Fibroblast of villous mesenchyme (primary cell): ENCODE data around the gene RNU1-3. TPM values are rescaled to one million over a fixed set of nuclear protein-coding genes. Genes with fewer than 3 reads are reported as not detected.

ENCODE experiments used
- DNase-seq: peaks from one replicate; pipeline ENCODE4 v3.0.0-alpha.2; 2010; ENCODE audit warnings: low read depth
- H3K4me3 ChIP-seq: 2 replicates; pipeline ENCODE4 v1.5.1; 2011; ENCODE audit warnings: low read depth, mild to moderate bottlenecking, low read length
- small RNA-seq: library from RNA; depleted of rRNA; stranded (forward); fragments of <200 nt; gene quantifications from one replicate; pipeline ENCODE3, GENCODE V24; 2012
- total RNA-seq: library from RNA; depleted of rRNA; stranded (reverse); fragments of >200 nt; gene quantifications from 2 replicates; pipeline ENCODE4 v1.2.3, GENCODE V29; 2012
- TF ChIP-seq, protein P1 (sequence below): IDR thresholded peaks from 2 replicates; pipeline ENCODE4 v1.5.1; 2012; ENCODE audit warnings: low read depth, mild to moderate bottlenecking, low read length; ENCODE audit not compliant: insufficient read depth

Gene RNU1-3
- total RNA-seq, 1 donor: not detected

DNA sequence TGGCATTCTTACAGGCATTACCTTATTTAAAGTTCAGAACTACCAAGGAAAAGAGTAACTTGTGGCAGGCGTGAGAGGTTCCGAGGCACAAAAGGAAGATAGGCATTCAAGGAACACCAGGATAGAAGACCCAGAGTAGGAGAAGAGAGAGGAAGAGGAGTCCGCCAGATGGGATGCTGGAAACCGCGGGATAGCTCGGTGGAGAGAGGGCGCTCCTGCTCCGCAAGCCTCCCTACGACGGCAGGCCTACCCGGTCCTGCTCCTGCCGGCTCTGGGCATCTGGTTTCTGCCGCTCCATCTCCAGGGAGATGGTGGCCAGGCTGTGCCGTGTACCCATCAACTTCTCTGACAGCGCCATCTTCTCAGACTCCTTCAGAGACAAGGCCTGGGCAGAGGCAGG, 48.0 kb downstream of the RNU1-3 start:
- H3K4me3 ChIP-seq: no peak overlapping the region
- TF ChIP-seq, protein P1, sequence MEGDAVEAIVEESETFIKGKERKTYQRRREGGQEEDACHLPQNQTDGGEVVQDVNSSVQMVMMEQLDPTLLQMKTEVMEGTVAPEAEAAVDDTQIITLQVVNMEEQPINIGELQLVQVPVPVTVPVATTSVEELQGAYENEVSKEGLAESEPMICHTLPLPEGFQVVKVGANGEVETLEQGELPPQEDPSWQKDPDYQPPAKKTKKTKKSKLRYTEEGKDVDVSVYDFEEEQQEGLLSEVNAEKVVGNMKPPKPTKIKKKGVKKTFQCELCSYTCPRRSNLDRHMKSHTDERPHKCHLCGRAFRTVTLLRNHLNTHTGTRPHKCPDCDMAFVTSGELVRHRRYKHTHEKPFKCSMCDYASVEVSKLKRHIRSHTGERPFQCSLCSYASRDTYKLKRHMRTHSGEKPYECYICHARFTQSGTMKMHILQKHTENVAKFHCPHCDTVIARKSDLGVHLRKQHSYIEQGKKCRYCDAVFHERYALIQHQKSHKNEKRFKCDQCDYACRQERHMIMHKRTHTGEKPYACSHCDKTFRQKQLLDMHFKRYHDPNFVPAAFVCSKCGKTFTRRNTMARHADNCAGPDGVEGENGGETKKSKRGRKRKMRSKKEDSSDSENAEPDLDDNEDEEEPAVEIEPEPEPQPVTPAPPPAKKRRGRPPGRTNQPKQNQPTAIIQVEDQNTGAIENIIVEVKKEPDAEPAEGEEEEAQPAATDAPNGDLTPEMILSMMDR: no peak
- DNase-seq: no peak

DNA sequence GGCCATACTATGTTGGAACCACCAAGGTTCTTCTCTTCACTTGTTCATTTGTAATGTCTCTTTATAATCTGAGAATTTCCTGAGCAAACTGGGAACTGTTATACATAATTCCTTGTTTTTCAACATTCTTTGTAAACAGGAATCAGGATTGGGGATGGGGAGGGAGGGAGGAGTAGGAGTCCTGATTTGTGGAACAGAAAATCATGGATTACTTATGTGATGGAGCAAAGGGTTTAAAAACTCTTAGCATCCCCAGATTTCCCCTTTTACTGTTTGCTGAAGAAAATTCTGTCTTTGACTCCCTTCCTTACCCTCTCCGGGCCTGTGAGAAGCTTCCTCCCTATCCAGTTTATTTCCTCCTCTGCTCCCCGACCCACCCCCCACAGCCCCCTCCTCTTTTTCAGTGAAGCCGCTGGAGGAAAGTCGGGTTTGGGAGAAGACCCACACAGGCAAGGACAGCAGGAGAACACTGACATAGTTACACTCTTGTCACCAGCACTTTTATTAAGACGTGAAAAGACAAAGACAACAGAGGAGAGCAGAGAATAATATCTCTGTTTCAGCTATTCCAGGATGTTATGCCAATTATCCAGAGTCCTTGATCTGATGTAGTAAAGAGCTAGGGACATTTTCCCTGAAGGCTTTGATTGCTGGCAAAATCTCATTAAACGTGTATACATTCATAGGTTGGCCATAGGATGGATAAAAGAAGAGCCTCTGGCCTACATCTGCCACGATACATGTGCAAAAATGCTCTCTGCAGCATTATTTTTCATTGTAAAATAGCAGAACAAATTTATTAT, 48.8 kb downstream of the RNU1-3 start:
- TF ChIP-seq, protein P1: no peak
- no peak overlapping the region for H3K4me3 ChIP-seq
- DNase-seq: no peak

DNA sequence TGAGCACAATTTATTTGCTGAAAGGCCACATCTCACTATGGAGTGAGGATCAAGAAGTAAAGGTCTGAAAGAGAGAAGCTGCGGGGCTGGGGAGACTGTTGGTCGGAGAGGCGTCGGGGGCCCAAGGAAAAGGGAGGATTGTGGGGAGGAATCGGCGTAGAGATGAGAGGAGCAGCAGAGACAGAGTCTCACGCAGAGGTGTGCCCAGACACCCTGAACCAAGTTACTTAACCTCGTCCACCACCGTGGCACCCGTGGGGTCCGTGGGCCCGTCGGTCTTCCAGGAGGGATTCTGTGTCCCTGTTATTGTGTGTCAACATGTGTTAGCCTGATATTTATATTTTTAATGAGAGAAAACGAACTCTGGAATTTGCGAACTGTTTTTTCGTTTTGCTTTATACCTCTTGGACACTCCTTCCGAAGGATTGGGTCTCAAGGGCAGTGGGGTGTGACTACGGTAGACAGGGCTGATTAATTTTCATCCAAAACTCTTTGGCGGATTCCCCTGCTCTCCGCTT, 49.6 kb downstream of the RNU1-3 start:
- DNase-seq: no peak
- TF ChIP-seq, protein P1: no peak
- no peak overlapping the region for H3K4me3 ChIP-seq

Small RNA genes within 50 kb of the gene (small RNA-seq; reads per million reads assigned to genes)
- not detected for gene RNU1-3

Other genes with a start within 250 kb of the RNU1-3 start
- under 0.01 TPM in 1 of 2 replicates, not detected in the other for gene SPATA21, start 229.5 kb downstream of the RNU1-3 start, total RNA-seq
- 90.5 and 104 TPM in 2 replicates for gene NECAP2, start 226.2 kb downstream of the RNU1-3 start, total RNA-seq
- under 0.01 TPM in 1 of 2 replicates, not detected in the other for gene RNU1-1, start 152.7 kb downstream of the RNU1-3 start, total RNA-seq
- 52.2 and 60.9 TPM in 2 replicates for gene NBPF1, start 53.4 kb downstream of the RNU1-3 start, total RNA-seq
- gene RNU1-4, start 73.6 kb upstream of the RNU1-3 start, total RNA-seq: under 0.01 TPM in 1 of 2 replicates, not detected in the other
- gene RNU1-2, start 229.0 kb upstream of the RNU1-3 start, total RNA-seq: under 0.01 TPM in 1 of 2 replicates, not detected in the other